HG03575 (cell line): Measurements from ENCODE around the gene IGFBP2.

ENCODE experiments used
- ATAC-seq: cut with Tn5 transposase; IDR thresholded peaks from one replicate; pipeline ENCODE4 v1.9.1; 2021; ENCODE audit not compliant: unreplicated experiment, insufficient number of reproducible peaks, low FRiP score; ENCODE audit errors: extremely low read depth

The IGFBP2 gene

GRCh38 chr2:216635171-216635570 is 2.0 kb downstream of the IGFBP2 start:
- no peak for ATAC-seq

- no peak for ATAC-seq
Measured at GRCh38 chr2:216635701-216636550, 2.7 kb downstream of the IGFBP2 start.

GRCh38 chr2:216636551-216637450 is 3.6 kb downstream of the IGFBP2 start:
- no peak for ATAC-seq

GRCh38 chr2:216637472-216637871 is 4.3 kb downstream of the IGFBP2 start:
- no peak for ATAC-seq

GRCh38 chr2:216643986-216644659 is 10.9 kb downstream of the IGFBP2 start:
- ATAC-seq, result no peak

- ATAC-seq, result no peak
Measured at GRCh38 chr2:216644842-216645635, 11.8 kb downstream of the IGFBP2 start.

GRCh38 chr2:216645636-216645950 is 12.4 kb downstream of the IGFBP2 start:
- no peak for ATAC-seq

- no peak for ATAC-seq
Measured at GRCh38 chr2:216646116-216646515, 12.9 kb downstream of the IGFBP2 start.

- no peak for ATAC-seq
Measured at GRCh38 chr2:216648105-216648504, 14.9 kb downstream of the IGFBP2 start.

- ATAC-seq, result no peak
Measured at GRCh38 chr2:216649574-216649973, 16.4 kb downstream of the IGFBP2 start.

- no peak for ATAC-seq
Measured at GRCh38 chr2:216650626-216651257, 17.5 kb downstream of the IGFBP2 start.

GRCh38 chr2:216651351-216651881 is 18.2 kb downstream of the IGFBP2 start:
- no peak for ATAC-seq

- ATAC-seq, result no peak
Measured at GRCh38 chr2:216652566-216652965, 19.3 kb downstream of the IGFBP2 start.

- no peak for ATAC-seq
Measured at GRCh38 chr2:216653093-216653799, 20.0 kb downstream of the IGFBP2 start.

- ATAC-seq, result no peak
Measured at GRCh38 chr2:216653931-216654365, 20.7 kb downstream of the IGFBP2 start.

GRCh38 chr2:216654528-216655052 is 21.4 kb downstream of the IGFBP2 start:
- no peak for ATAC-seq

GRCh38 chr2:216657086-216657855 is 24.1 kb downstream of the IGFBP2 start:
- ATAC-seq, result no peak
